SK-N-SH (cell line): Measurements from ENCODE around the gene CYB561A3. TPM values are rescaled to one million over a fixed set of nuclear protein-coding genes. Genes with fewer than 3 reads are reported as not detected.

Source experiments
- CTCF ChIA-PET: fragments of 300-600, 350-600 bp; formaldehyde crosslinking; extraction: SDS; loops from one replicate; lab custom pipeline; 2021; lab: Yijun Ruan, JAX
- POLR2A ChIA-PET: fragments of 350-600 bp; sonication (Branson Sonifier 250); formaldehyde crosslinking; extraction: SDS; loops from one replicate; lab custom pipeline; 2020; ENCODE audit warnings: antibody characterized with exemption, inconsistent platforms; lab: Yijun Ruan, JAX
- DNase-seq: peaks from one replicate; pipeline ENCODE4 v3.0.0; 2012
- H2AFZ ChIP-seq: fragments of 200-600 bp; sonication (generic); 2 replicates; pipeline ENCODE4 v1.8.1; 2016; ENCODE audit warnings: antibody characterized with exemption, mild to moderate bottlenecking, low read depth
- H3F3A ChIP-seq: fragments of 200-600 bp; sonication (generic); replicated peaks from 2 replicates; pipeline ENCODE3; 2016; ENCODE audit warnings: antibody characterized with exemption, mild to moderate bottlenecking; ENCODE audit not compliant: insufficient read depth
- H3K27ac ChIP-seq, 2 experiments: fragments of 200-500 bp in 1 of 2; fragments of 200-600 bp in 1 of 2; sonication (Bioruptor generic) in 1 of 2; sonication (generic), shearing (Covaris generic) in 1 of 2; 2 replicates each; pipeline versions ENCODE4 v1.5.1 to v1.6.1; 2014 to 2016; ENCODE audit warnings: low read depth in 2 of 2, inconsistent platforms in 1 of 2, low read length in 1 of 2, mild to moderate bottlenecking in 1 of 2, mixed read lengths in 1 of 2
- H3K27me3 ChIP-seq: fragments of 200-600 bp; sonication (generic), shearing (Covaris generic); 2 replicates; pipeline ENCODE4 v1.6.1; 2016; ENCODE audit warnings: mixed run types; ENCODE audit not compliant: insufficient read depth
- H3K36me3 ChIP-seq, 2 experiments: fragments of 200-500 bp in 1 of 2; fragments of 200-600 bp in 1 of 2; sonication (Bioruptor generic) in 1 of 2; sonication (generic) in 1 of 2; replicated peaks in 1 of 2; 2 replicates each; pipeline versions ENCODE3 to v1.5.1; 2014 to 2016; ENCODE audit warnings: low read length in 1 of 2, mild to moderate bottlenecking in 1 of 2; ENCODE audit not compliant: insufficient read depth in 2 of 2, control insufficient read depth in 1 of 2
- H3K4me1 ChIP-seq, 2 experiments: fragments of 200-500 bp in 1 of 2; fragments of 200-600 bp in 1 of 2; sonication (Bioruptor generic) in 1 of 2; sonication (generic), shearing (Covaris generic) in 1 of 2; 2 replicates each; pipeline versions ENCODE4 v1.5.1 to v1.6.1; 2014 to 2016; ENCODE audit warnings: low read depth in 1 of 2, low read length in 1 of 2, mixed run types in 1 of 2; ENCODE audit not compliant: insufficient read depth in 2 of 2, control insufficient read depth in 1 of 2
- H3K4me2 ChIP-seq: fragments of 200-600 bp; sonication (generic), shearing (Covaris generic); 2 replicates; pipeline ENCODE4 v1.6.1; 2017; ENCODE audit warnings: mixed run types
- H3K4me3 ChIP-seq, 2 experiments: fragments of 200-500 bp in 1 of 2; fragments of 200-600 bp in 1 of 2; sonication (Bioruptor generic) in 1 of 2; sonication (generic), shearing (Covaris generic) in 1 of 2; 2 replicates each; pipeline versions ENCODE4 v1.5.1 to v1.8.1; 2014 to 2016; ENCODE audit warnings: low read depth in 2 of 2, inconsistent platforms in 1 of 2, low read length in 1 of 2, mild to moderate bottlenecking in 1 of 2, mixed read lengths in 1 of 2, moderate library complexity in 1 of 2
- H3K79me2 ChIP-seq: fragments of 200-600 bp; sonication (generic); 2 replicates; pipeline ENCODE4 v1.8.1; 2017; ENCODE audit warnings: mild to moderate bottlenecking; ENCODE audit not compliant: insufficient read depth
- H3K9ac ChIP-seq: fragments of 200-600 bp; sonication (generic); 2 replicates; pipeline ENCODE4 v1.6.1; 2017; ENCODE audit warnings: mixed run types
- H3K9me2 ChIP-seq: fragments of 200-600 bp; sonication (generic); 2 replicates; pipeline ENCODE4 v1.6.1; 2017; ENCODE audit warnings: mixed run types
- H3K9me3 ChIP-seq: fragments of 200-600 bp; sonication (generic); 2 replicates; pipeline ENCODE4 v1.6.1; 2017; ENCODE audit warnings: mixed run types, mild to moderate bottlenecking, moderate library complexity
- H4K20me1 ChIP-seq: fragments of 200-600 bp; sonication (generic); 2 replicates; pipeline ENCODE4 v1.6.1; 2017; ENCODE audit warnings: mild to moderate bottlenecking, mixed run types; ENCODE audit not compliant: insufficient read depth
- CHD2 ChIP-seq: fragments of 150-350 bp; IDR thresholded peaks from 2 replicates; pipeline ENCODE4 v1.6.1; 2018; ENCODE audit warnings: low read length; ENCODE audit not compliant: partially characterized antibody
- EP300 ChIP-seq, 2 experiments: IDR thresholded peaks; 2 replicates each; pipeline versions ENCODE4 v1.4.0 to v1.6.1; 2012; ENCODE audit warnings: borderline replicate concordance in 1 of 2, low read depth in 1 of 2, low read length in 1 of 2
- FOXJ3 ChIP-seq: sonication (generic); formaldehyde crosslinking; IDR thresholded peaks from 2 replicates; pipeline ENCODE4 v1.5.1; 2020; ENCODE audit warnings: mild to moderate bottlenecking, missing genetic modification reagents
- JUND ChIP-seq: IDR thresholded peaks from 2 replicates; pipeline ENCODE4 v1.4.0; 2012
- MXI1 ChIP-seq: IDR thresholded peaks from 2 replicates; pipeline ENCODE4 v1.6.1; 2012; ENCODE audit warnings: mild to moderate bottlenecking, low read depth, low read length, improper control_type of control experiment
- NFIC ChIP-seq: IDR thresholded peaks from 2 replicates; pipeline ENCODE4 v1.4.0; 2012; ENCODE audit warnings: borderline replicate concordance
- POLR2AphosphoS5 ChIP-seq: IDR thresholded peaks from 2 replicates; pipeline ENCODE4 v1.6.1; 2012; ENCODE audit warnings: low read depth, low read length
- RCOR1 ChIP-seq: fragments of 150-350 bp; IDR thresholded peaks from 2 replicates; pipeline ENCODE4 v1.6.1; 2017; ENCODE audit warnings: antibody characterized with exemption, low read length
- RXRA ChIP-seq: IDR thresholded peaks from 2 replicates; pipeline ENCODE4 v1.4.0; 2012; ENCODE audit warnings: low read depth, mild to moderate bottlenecking, borderline replicate concordance
- TAF1 ChIP-seq: IDR thresholded peaks from 2 replicates; pipeline ENCODE4 v1.6.1; 2012; ENCODE audit warnings: low read depth, mild to moderate bottlenecking, low read length, moderate library complexity, borderline replicate concordance
- WGBS: methylation state at CpG from one replicate; pipeline ENCODE4 v1.1.6; 2017; ENCODE audit warnings: low lambda C conversion rate; 5-methylcytosine and 5-hydroxymethylcytosine counted together
- polyA plus RNA-seq, 3 experiments: library from polyadenylated mRNA; depleted of rRNA; stranded (reverse); fragments of >200 nt; gene quantifications; 2 replicates each; pipeline ENCODE4 v1.2.3, GENCODE V29; 2012

The CYB561A3 gene
- polyA plus RNA-seq, 1 of the 3 experiments (the other 2 are of a cell fraction): 76.4 TPM

- peak; percentile 54 for TF ChIP-seq CHD2
- no peak for TF ChIP-seq JUND
- TF ChIP-seq RXRA: no peak
- TF ChIP-seq TAF1: no peak
- TF ChIP-seq RCOR1: 0 out of 2 replicates have a peak, but pooled peaks have one; percentile 22
- peak; percentile 47; the same call in 1 of the 2 replicates for TF ChIP-seq FOXJ3 (CRISPR knock-in tag)
- TF ChIP-seq POLR2AphosphoS5: no peak
- TF ChIP-seq MXI1: peak; percentile 96
- peak in 1 of 2 experiments; percentile 53; a peak in 1 of 4 replicates for TF ChIP-seq EP300 (IDR thresholded peaks at IDR 0.05; ENCODE audit: borderline replicate concordance in 1 of 2, low read depth in 1 of 2, low read length in 1 of 2)
- no peak overlapping the region for H3K4me2 ChIP-seq
- no peaks in the 10 kb centered on the region for H3K27me3 ChIP-seq
- H3K9me3 ChIP-seq: no peaks in the 10 kb centered on the region
- H2AFZ ChIP-seq: no peak overlapping the region
- no peaks in the 10 kb centered on the region for H3K79me2 ChIP-seq
- no peaks in the 10 kb centered on the region for H4K20me1 ChIP-seq
- H3K36me3 ChIP-seq: peaks cover 0 to 43% of the 10 kb centered on the region in 2 experiments
- no peak overlapping the region for H3K9ac ChIP-seq
- H3K27ac ChIP-seq: peak overlapping the region in 1 of 2 experiments; percentile 89; a peak in 2 of 4 replicates
- no peak overlapping the region for H3K4me3 ChIP-seq
- CTCF ChIA-PET: interaction anchor here (0.7 to 4.0 kb wide), 6 partner anchors 9 to 47 kb away, joined by 4 to 24 read pairs (median 8); partner anchors contain the start of gene TMEM216
- H3K4me1 ChIP-seq: peaks cover 0 to 29% of the 10 kb centered on the region in 2 experiments; a peak in 1 of 4 replicates
- POLR2A ChIA-PET: interaction anchor here (0.8 to 2.8 kb wide), 7 partner anchors 9 to 84 kb away, joined by 3 to 57 read pairs (median 5); partner anchors contain the start of genes CPSF7, CYB561A3, SDHAF2 and TMEM138
- no peaks in the 10 kb centered on the region for H3F3A ChIP-seq
- no CpG with 5 or more reads among the region's 4 CpGs for WGBS
- H3K9me2 ChIP-seq: no peaks in the 10 kb centered on the region
- peak; percentile 92 for DNase-seq
Measured at GRCh38 chr11:61345170-61345610, 16.5 kb downstream of the CYB561A3 start.

- Histone ChIP-seq H3K4me2 (no peak overlapping the region), H2AFZ (no peak overlapping the region), H3K9me2 (no peaks in the 10 kb centered on the region), H4K20me1 (no peaks in the 10 kb centered on the region), H3K9me3 (no peaks in the 10 kb centered on the region), H3K4me1 (peaks cover 0 to 26% of the 10 kb centered on the region in 2 experiments; a peak in 1 of 4 replicates), H3K27me3 (no peaks in the 10 kb centered on the region), H3K36me3 (peaks cover 0 to 40% of the 10 kb centered on the region in 2 experiments), H3K4me3 (no peak overlapping the region), H3K9ac (no peak overlapping the region), H3K79me2 (no peaks in the 10 kb centered on the region), H3F3A (no peaks in the 10 kb centered on the region), H3K27ac (peak overlapping the region in 1 of 2 experiments; percentile 89; a peak in 2 of 4 replicates)
- TF ChIP-seq NFIC: no peak
- no peak for DNase-seq
- ChIA-PET CTCF (interaction anchor here (1.4 to 4.0 kb wide), 2 partner anchors 8 to 41 kb away, joined by 8 to 24 read pairs; no protein-coding TSS in a partner anchor), POLR2A (interaction anchor here (0.9 to 2.8 kb wide), 4 partner anchors 11 to 85 kb away, joined by 5 to 57 read pairs (median 12); partner anchors contain the start of genes CPSF7, CYB561A3, SDHAF2 and TMEM138)
- 97% methylated on average over 16 of the region's 29 CpGs for WGBS
Measured at GRCh38 chr11:61343792-61344745, 17.6 kb downstream of the CYB561A3 start.
